GM18519 (cell line): ENCODE results near the gene ACE.

Experiments used
- ATAC-seq: cut with Tn5 transposase; IDR thresholded peaks from one replicate; pipeline ENCODE4 v1.9.1; 2021; ENCODE audit warnings: mild to moderate bottlenecking, moderate library complexity; ENCODE audit not compliant: unreplicated experiment, low FRiP score

The ACE gene

DNA sequence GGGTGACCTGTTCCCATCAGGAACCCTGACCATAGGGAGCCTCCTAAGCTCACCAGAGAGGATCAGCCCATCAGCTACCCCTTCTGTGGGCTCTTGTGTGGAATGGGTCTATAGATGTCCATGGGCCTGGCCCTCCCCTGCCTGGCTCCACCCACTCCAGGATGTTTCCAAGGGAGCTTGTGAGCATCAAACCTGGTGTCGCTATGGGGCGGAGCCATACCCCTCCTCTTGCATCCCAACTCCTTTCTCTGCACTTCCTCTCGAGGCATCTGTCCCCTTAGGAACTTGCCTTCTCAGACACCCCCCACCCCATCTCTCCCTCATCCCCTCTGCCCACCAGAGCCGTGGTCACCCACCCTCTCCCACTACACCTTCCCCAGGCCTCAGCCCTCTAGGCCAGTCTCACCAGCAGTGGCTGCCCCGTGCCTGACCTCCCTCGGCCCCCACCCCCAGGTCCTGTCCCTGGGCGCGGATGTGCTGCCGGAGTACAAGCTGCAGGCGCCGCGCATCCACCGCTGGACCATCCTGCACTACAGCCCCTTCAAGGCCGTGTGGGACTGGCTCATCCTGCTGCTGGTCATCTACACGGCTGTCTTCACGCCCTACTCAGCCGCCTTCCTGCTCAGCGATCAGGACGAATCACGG is 56.7 kb downstream of the ACE start:
- no peak for ATAC-seq

DNA sequence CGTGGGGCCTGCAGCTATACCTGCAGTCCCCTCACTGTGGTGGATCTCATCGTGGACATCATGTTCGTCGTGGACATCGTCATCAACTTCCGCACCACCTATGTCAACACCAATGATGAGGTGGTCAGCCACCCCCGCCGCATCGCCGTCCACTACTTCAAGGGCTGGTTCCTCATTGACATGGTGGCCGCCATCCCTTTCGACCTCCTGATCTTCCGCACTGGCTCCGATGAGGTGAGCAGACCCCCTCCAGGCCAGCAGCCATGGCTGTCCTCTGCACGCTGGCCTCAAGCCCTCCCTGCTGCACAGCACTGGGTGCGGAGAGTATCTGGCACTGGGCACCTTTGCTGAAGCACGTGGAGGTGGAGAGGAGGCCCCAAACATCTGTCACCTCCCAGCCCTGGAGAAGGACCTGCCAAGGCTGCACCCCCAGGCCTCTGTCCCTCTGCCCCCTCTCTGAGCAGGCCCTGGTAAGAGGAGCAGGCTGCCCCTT is 57.3 kb downstream of the ACE start:
- ATAC-seq = no peak

DNA sequence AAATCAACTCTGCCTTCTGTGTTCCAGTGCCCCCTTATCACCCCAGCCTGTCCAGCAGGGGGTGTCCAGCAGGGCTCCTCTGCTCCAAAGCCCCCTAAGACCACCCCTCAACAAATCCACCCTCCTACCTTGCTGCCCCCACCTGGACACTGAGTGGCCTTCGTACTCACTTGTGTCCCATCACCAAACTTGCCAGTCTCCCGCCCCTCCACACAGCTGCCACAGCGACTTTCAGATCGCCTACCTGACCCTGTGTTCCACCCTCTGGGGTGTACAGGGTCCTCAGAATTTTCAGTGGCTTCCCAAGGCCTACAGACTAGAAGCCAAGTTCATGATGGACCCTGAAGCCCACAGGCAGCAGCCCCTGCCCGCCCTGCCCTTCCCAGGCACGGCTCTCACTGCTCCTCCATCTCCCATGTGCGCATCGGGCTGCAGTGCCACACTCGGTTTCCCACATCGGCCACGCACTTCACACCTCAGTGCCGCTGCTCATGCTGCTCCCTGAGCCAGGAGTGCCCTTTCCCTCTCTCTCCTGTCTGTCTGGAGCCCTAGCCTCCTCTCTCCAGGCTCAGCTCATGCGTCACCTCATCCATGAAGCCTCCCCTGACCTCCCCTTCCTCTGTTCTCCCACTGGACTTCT is 58.1 kb downstream of the ACE start:
- ATAC-seq = no peak

DNA sequence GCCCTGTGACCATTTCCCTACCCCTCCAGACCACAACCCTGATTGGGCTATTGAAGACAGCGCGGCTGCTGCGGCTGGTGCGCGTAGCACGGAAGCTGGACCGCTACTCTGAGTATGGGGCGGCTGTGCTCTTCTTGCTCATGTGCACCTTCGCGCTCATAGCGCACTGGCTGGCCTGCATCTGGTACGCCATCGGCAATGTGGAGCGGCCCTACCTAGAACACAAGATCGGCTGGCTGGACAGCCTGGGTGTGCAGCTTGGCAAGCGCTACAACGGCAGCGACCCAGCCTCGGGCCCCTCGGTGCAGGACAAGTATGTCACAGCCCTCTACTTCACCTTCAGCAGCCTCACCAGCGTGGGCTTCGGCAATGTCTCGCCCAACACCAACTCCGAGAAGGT is 58.8 kb downstream of the ACE start:
- ATAC-seq = no peak

DNA sequence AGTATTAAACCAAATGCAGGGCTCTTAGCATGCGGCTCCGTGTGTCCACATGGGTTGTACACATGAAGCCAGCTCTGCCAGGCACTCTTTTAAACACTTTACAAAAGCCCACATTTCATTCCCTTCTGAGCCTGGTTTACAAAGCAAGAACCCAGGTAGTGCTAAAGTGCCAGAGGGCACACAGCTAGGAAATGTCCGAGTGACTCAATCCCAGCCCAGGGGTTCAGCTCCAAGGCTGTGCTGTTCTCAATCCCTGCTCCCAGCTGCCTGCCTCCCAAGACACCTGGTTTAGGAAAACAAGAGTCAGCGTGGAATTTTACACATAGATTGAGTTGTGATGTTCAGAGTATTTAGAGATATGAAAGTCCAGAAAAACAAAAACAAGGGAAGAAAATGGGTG is 60.1 kb downstream of the ACE start:
- ATAC-seq = no peak

DNA sequence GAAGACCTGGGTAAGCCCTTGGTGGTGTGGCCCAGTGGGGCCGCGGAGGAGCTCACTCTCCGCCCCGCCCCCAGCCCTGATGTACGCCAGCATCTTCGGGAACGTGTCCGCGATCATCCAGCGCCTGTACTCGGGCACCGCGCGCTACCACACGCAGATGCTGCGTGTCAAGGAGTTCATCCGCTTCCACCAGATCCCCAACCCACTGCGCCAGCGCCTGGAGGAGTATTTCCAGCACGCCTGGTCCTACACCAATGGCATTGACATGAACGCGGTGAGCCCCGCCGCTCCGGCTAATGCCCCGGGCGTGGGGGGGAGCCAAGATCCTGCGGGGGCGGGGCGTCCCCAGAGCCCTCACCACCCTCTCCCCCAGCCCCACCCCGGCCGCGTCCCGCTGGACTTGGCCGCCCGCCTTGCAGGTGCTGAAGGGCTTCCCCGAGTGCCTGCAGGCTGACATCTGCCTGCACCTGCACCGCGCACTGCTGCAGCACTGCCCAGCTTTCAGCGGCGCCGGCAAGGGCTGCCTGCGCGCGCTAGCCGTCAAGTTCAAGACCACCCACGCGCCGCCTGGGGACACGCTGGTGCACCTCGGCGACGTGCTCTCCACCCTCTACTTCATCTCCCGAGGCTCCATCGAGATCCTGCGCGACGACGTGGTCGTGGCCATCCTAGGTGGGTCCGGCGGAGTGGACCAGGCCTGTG is 61.3 kb downstream of the ACE start:
- ATAC-seq = no peak

DNA sequence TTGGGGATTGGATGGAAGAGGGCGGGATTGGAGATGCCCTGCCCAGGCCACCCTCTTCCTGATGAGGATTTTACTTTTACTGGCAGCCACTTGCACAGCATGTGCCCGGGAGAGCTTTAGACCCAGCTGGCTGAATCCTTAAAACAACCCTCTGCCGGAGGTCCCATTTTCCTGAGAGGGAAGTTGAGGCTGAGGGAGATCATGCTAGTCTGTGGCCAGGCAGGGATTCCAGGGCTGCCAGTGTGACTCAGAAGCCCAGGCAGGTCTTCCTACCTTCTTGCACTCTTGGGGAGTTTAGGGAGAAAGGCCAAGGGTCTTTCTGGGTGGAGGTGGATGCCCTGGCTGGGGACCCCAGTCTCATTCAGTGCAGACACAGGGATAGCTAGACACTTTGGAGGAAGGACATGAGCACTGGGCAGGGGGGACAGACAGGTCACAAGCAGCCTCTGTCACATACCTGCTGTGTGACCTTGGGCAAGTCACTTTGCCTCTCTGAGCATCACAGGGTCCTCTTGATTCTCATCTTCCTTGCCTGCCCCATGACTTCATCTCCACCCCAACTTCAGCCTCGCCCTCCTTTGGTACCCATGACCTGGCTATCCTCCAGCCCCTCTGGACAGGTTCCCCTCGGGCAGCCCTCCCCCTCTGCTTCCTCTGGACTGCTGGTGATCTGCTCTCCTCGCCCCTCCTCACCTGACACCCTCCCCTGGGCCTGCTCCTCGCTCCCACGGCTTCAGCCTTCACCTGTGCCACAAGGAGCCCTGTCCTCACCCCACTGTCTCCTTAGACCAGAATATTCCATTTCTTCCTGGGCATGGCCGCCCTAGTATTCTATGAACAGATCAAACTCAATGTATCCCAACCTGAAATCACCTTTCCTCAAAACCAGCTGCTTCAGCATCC is 62.1 kb downstream of the ACE start:
- ATAC-seq = no peak

DNA sequence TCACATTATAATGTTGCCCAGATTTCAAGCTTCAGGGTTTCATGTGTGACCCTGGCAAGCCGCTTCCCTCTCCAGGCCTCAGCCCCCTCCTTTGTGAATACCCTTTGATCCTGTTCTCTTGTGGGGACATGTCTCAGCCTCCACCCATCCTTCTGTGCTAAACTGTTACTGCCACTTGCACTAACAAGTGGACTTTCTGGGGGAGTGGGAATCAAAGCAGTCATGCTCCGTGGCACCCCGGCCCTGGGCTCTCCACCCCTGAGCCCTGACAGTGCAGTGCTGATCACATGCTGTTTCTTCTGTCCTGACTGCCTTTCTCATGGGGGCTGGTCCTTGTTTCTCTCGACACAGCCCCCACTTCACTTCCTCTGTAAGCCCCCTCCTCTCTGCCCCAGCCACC is 63.7 kb downstream of the ACE start:
- no peak for ATAC-seq

DNA sequence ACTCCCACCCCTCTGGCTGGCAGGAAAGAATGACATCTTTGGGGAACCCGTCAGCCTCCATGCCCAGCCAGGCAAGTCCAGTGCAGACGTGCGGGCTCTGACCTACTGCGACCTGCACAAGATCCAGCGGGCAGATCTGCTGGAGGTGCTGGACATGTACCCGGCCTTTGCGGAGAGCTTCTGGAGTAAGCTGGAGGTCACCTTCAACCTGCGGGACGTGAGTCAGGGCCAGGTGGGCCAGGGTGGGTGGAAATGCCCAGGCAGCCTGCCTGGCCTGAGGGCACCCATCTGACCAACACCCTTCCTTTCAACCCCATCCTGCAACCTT is 65.3 kb downstream of the ACE start:
- no peak for ATAC-seq

DNA sequence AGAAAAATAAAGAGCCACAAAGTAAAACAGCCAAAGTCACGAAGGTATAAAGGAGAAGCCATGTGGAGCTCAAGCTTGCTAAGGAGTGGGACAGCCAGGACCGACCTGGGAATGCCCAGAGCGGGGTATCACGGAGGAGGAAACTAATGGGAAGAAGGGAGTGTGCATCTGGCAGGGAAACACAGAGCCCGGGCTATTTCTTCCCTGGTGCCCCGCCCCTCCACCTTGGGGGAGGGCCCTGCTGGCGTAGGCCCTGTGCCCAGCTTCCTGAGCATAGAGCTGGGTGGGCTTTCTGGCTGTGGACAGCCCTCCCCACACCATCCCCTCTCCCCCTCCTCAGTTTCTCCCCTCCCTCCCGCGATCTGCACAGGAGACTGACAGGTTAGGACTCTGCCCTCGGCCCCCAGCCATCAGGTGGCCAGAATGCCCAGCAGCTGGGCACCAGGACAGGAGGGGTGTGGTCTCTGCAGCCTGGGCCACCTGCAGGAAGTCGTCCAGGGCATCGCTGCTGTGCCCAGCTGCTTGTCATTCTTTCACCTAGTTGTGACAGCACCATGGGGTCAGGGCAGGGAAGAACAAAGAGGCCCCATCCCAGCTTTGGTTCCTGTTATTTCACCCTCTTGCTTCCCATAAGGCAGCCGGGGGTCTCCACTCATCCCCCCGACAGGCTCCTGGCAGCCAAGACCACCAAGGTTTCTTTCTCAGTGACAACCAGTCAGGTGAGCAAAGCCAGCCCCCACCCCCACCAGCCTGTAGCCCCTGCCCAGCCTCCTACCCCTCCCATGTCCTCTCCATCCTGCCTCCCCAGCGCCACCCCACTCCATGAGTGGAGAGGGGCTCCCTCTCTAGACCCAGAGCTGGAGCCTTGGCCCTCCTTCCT is 66.3 kb downstream of the ACE start:
- no peak for ATAC-seq

DNA sequence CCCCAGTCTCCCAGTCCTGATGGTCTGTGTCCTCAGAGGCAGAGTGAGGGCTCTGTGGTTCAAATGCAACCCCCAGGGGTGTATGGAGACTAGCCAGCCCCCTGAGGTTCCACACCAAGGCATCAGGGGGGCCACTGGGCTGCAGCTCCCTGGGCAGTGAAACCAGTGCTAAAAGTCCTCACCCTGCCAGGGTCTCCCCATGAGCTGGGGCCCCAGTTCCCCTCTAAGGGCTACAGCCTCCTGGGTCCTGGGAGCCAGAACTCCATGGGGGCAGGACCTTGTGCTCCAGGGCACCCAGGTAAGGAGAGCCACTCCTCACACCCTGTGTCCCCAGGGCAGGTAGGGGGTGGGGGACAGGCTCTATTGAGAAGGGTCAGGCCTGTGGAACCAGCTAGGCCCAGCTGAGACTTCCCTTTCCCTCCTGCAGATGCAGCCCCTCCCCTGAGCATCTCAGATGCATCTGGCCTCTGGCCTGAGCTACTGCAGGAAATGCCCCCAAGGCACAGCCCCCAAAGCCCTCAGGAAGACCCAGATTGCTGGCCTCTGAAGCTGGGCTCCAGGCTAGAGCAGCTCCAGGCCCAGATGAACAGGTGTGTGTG is 67.1 kb downstream of the ACE start:
- no peak for ATAC-seq

DNA sequence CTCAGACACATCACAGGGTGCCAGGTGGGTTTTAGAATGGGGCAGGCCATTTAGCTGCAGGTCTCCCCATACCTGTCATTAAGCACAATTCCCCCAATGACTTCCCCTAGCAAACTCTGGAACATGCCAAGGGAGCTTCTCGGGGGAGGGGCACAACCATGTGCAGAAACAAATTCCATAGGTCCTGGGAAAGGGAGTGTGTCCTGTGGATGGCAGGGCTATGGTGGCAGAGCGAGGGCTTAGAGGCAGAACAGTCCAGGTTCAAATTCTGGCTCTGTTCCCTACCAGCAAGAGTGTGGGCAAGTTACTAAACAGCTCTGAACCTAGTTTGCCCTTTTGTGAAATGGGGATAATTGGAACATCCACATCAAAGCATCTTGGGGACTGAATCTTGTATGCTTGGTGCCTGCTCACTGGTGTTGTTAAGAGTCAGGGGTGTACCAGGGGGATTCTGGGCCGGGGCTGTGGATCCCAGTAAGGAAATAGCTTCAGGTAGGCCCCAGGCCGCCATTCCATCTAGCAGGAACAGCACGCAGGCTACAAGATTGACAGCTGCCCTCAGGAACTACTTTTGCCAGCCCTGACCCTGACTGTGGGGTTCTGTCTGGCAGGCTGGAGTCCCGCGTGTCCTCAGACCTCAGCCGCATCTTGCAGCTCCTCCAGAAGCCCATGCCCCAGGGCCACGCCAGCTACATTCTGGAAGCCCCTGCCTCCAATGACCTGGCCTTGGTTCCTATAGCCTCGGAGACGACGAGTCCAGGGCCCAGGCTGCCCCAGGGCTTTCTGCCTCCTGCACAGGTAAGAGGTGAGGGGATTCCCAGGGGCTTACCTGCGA is 67.8 kb downstream of the ACE start:
- no peak for ATAC-seq

DNA sequence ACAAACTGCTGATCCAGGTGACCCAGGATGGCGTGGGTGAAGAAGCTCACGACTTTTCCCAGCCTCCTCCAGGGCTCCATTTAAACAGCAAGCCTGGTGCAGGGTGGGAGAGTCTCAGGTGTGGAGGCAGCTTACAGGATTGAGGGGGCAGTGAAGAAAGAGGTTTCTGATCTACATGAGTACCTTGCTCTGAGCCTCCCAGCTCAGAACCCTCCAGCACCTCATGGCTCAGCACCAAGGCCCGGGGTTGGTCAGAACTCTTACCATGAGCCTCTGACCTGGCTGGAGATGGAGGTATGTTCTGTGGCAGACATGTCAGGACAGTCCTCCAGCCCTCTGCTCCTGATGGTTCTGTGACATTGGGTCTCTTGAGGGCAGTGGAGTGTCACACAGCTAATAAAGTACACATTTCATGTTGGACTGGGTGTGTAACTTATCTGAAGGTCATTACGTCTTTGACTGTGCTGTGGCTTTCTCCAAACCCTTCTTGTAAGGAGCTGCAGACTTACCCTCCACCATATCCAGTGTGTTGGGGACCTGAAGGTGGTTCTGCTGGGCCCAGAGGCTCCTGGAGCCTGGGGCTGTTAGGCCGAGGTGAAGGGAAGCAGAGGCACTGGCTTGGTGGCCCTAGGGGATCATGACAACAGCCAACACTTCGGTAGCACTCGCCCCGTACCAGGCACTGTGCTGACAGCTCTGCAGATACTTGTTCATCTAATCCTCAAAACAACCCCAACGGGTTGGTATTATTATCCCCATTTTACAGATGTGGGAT is 69.6 kb downstream of the ACE start:
- ATAC-seq = no peak

DNA sequence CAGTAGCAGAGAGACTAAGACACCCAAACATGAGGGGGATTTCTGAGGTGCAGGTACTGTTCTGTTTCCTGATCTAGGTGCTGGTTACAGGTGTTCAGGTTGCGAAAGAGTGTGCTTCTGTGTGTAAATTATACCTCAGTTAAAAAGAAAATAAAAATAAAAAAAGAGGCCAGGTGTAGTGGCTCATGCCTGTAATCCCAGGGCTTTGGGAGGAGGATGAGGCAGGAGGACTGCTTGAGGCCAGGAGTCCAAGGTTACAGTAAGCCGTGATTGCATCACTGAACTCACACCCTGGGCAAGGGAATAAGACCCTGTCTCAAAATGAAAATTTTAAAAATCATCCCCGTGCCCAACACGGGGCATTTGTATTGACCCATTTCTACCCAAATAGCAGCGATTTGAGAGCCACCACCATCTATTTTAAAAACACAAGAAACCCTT is 70.2 kb downstream of the ACE start:
- no peak for ATAC-seq
